Tibial nerve (tissue), 4 donors: ENCODE measurements around the gene RAP1GAP2. TPM values are rescaled to one million over a fixed set of nuclear protein-coding genes. Genes with fewer than 3 reads are reported as not detected.
A peak's percentile ranks its signal among the peaks of the same experiment; 100 is the strongest.

Experiments
- DNase-seq, 2 donors: peaks; one replicate each; pipeline ENCODE4 v3.0.0-alpha.2; 2019; ENCODE audit warnings: low spot score in 2 of 2
- H3K27ac ChIP-seq, 4 donors: fragments of 200-600 bp; sonication (generic) in 3 of 4; one replicate each; pipeline ENCODE4 v1.5.1; 2017 to 2019; ENCODE audit warnings: mild to moderate bottlenecking in 1 of 4
- H3K27me3 ChIP-seq, 2 donors: fragments of 200-600 bp; sonication (generic) in 1 of 2; one replicate each; pipeline versions ENCODE4 v1.5.1 to v1.6.0; 2017 to 2019
- H3K36me3 ChIP-seq, 3 donors: fragments of 200-600 bp; sonication (generic); one replicate each; pipeline ENCODE4 v1.5.1; 2018 to 2019
- H3K4me1 ChIP-seq, 4 donors: fragments of 200-600 bp; sonication (generic) in 3 of 4; one replicate each; pipeline ENCODE4 v1.5.1; 2017 to 2019
- H3K4me3 ChIP-seq, 4 donors: fragments of 200-600 bp; sonication (generic) in 3 of 4; one replicate each; pipeline ENCODE4 v1.5.1; 2017 to 2019; ENCODE audit warnings: mild to moderate bottlenecking in 1 of 4, moderate library complexity in 1 of 4
- H3K9me3 ChIP-seq, 4 donors: fragments of 200-600 bp; sonication (generic) in 3 of 4; one replicate each; pipeline ENCODE4 v1.5.1; 2017 to 2019
- EP300 ChIP-seq, 2 donors: sonication (generic); formaldehyde crosslinking; IDR thresholded peaks; one replicate each; pipeline ENCODE4 v1.6.1; 2017; ENCODE audit warnings: antibody characterized with exemption in 2 of 2, mild to moderate bottlenecking in 1 of 2
- POLR2A ChIP-seq, 2 donors: fragments of 450-650 bp; IDR thresholded peaks; one replicate each; pipeline ENCODE4 v1.6.1; 2017; ENCODE audit warnings: antibody characterized with exemption in 2 of 2, mild to moderate bottlenecking in 2 of 2, moderate library complexity in 2 of 2
- WGBS, 2 donors: methylation state at CpG; one replicate each; pipeline ENCODE4 v1.1.5; 2018; 5-methylcytosine and 5-hydroxymethylcytosine counted together
- total RNA-seq, 4 donors: library from RNA; depleted of rRNA; stranded (reverse); fragments of >200 nt; gene quantifications; one replicate each; pipeline ENCODE4 v1.1.0, GENCODE V29; 2016
- TF ChIP-seq, protein P1 (sequence below), 5 experiments: fragments of 200-600 bp in 3 of 5; fragments of 450-650 bp in 2 of 5; sonication (generic) in 3 of 5; IDR thresholded peaks; one replicate each; pipeline ENCODE4 v1.5.1; 2016 to 2019; ENCODE audit warnings: antibody characterized with exemption in 5 of 5, mild to moderate bottlenecking in 3 of 5, moderate library complexity in 2 of 5

Gene RAP1GAP2
- total RNA-seq, 4 donors from 2014 or later = 5.4 to 18.2 (median 11.9) TPM

DNA sequence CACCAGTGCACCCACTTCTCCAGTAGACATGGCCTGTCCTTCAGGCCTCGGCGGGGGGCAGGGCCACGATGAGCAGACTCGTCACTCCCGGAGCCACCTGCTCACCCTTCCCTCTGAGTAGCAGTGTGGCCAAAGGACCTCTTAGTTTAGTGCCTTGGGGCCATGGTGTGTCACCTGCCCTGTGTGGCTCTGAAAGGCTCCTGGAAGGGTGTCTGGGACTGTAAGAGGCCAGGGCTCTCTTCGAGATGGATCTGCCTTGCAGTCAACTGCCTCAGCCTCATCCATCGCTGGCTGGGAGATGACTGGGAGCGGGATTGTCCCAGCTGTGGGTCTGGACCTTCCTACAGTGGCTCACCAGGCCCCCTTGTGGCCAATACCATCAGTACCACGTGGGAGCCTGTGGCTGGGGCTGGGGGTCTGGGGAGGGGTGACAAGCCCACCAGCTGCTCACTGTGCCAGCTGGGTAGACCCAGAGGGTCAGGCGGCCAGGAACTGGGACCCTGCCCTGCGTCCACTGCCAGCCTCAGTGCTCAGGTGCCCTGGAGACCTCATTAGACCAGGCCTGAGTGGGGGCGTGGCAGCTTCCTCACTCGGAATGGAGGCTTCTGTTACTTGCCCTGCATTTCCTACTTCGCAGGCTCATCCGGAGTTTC, 133.8 kb downstream of the RAP1GAP2 start:
- no peak for DNase-seq
- WGBS, 2 donors = 48 to 60% methylated on average over 8 to 13 of the region's 15 CpGs

DNA sequence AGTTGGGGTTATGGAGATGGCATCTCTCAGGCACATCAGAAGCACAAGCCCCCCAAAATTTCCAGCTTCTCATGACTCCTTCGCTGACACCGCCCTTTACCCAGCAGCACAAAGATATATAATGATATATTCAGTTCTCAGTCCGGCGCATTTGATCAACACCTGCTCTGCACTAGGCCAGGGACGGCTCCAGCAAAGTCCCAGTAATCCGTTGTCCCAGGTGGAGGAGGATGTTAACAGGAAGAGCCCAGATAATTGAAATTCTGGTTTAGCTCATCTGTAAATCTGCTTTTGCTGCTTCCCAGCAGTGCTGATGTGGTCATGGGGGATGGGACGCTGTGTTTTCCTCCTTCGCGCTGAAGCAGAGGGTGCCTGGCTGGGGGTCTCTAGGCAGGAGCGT, 135.6 kb downstream of the RAP1GAP2 start:
- WGBS, 2 donors = 79 to 93% methylated on average over 10 of the region's 10 CpGs
- no peak for DNase-seq
- Histone ChIP-seq H3K4me3 (no peak overlapping the region), H3K36me3 (no peaks in the 10 kb centered on the region), H3K27ac (no peak overlapping the region), H3K4me1 (no peaks in the 10 kb centered on the region), H3K27me3 (no peaks in the 10 kb centered on the region), H3K9me3 (peaks cover 0 to 5% (median 0%) of the 10 kb centered on the region in 4 donors)
- TF ChIP-seq EP300 (IDR thresholded peaks at IDR 0.05) (no peak), POLR2A (IDR thresholded peaks at IDR 0.05) (no peak)
- TF ChIP-seq, protein P1, sequence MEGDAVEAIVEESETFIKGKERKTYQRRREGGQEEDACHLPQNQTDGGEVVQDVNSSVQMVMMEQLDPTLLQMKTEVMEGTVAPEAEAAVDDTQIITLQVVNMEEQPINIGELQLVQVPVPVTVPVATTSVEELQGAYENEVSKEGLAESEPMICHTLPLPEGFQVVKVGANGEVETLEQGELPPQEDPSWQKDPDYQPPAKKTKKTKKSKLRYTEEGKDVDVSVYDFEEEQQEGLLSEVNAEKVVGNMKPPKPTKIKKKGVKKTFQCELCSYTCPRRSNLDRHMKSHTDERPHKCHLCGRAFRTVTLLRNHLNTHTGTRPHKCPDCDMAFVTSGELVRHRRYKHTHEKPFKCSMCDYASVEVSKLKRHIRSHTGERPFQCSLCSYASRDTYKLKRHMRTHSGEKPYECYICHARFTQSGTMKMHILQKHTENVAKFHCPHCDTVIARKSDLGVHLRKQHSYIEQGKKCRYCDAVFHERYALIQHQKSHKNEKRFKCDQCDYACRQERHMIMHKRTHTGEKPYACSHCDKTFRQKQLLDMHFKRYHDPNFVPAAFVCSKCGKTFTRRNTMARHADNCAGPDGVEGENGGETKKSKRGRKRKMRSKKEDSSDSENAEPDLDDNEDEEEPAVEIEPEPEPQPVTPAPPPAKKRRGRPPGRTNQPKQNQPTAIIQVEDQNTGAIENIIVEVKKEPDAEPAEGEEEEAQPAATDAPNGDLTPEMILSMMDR (IDR thresholded peaks at IDR 0.05) = no peak

More for the DNA sequence above, 133.8 kb downstream of the RAP1GAP2 start:
- Histone ChIP-seq H3K9me3 (peaks cover 0 to 5% (median 0%) of the 10 kb centered on the region in 4 donors), H3K27ac (no peak overlapping the region), H3K4me1 (no peaks in the 10 kb centered on the region), H3K27me3 (no peaks in the 10 kb centered on the region), H3K36me3 (no peaks in the 10 kb centered on the region), H3K4me3 (no peak overlapping the region)
- no peak for TF ChIP-seq POLR2A (IDR thresholded peaks at IDR 0.05)
- TF ChIP-seq, protein P1 (IDR thresholded peaks at IDR 0.05) = peak in 3 of 5 experiments; percentile 17 to 47 (median 21)
- TF ChIP-seq EP300 (IDR thresholded peaks at IDR 0.05) = no peak

DNA sequence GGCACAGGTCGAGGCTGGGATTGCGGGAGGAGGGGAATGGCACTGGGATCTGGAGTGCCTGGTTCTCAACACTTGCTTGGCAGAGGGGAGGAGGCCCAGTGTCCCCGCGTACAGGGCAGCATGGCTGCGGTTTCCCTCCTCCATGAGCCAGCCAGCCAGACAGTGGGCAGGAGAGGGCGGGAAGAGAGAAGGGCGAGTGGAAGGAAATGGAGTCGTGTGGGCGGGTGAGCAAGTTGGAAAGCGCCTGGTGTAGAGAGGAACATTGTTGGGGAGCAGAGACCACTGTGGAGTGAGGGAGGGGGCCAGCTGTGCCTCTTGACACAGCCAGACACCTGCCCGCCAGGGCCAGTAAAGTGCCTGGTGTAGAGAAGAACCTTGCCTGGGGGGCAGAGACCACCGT, 136.7 kb downstream of the RAP1GAP2 start:
- no peak overlapping the region for H3K27ac ChIP-seq
- TF ChIP-seq POLR2A (IDR thresholded peaks at IDR 0.05) (no peak), EP300 (IDR thresholded peaks at IDR 0.05) (no peak)
- TF ChIP-seq, protein P1 (IDR thresholded peaks at IDR 0.05) = no peak
- peaks cover 0 to 5% (median 0%) of the 10 kb centered on the region in 4 donors for H3K9me3 ChIP-seq
- H3K27me3 ChIP-seq = no peaks in the 10 kb centered on the region
- DNase-seq = no peak
- no peaks in the 10 kb centered on the region for H3K4me1 ChIP-seq
- H3K36me3 ChIP-seq = no peaks in the 10 kb centered on the region
- WGBS, 2 donors = 44 to 52% methylated on average over 12 of the region's 12 CpGs
- H3K4me3 ChIP-seq = no peak overlapping the region

- H3K4me1 ChIP-seq = no peaks in the 10 kb centered on the region
- H3K36me3 ChIP-seq = no peaks in the 10 kb centered on the region
- H3K27ac ChIP-seq = no peak overlapping the region
- no peak for DNase-seq
- TF ChIP-seq EP300 (IDR thresholded peaks at IDR 0.05) (no peak), POLR2A (IDR thresholded peaks at IDR 0.05) (no peak)
- TF ChIP-seq, protein P1 (IDR thresholded peaks at IDR 0.05) = no peak
- H3K9me3 ChIP-seq = peaks cover 0 to 1% (median 0%) of the 10 kb centered on the region in 4 donors
- 90 to 91% methylated on average over 11 of the region's 11 CpGs for WGBS, 2 donors
- H3K4me3 ChIP-seq = no peak overlapping the region
- no peaks in the 10 kb centered on the region for H3K27me3 ChIP-seq
Observed at GRCh38 chr17:2933606-2934005, 137.4 kb downstream of the RAP1GAP2 start.

- 72 to 80% methylated on average over 21 of the region's 21 CpGs for WGBS, 2 donors
- H3K4me3 ChIP-seq = no peak overlapping the region
- no peak for DNase-seq
Observed at GRCh38 chr17:2935632-2936031, 139.4 kb downstream of the RAP1GAP2 start.

More at GRCh38 chr17:2935632-2936031, 139.4 kb downstream of the RAP1GAP2 start:
- Histone ChIP-seq H3K9me3 (no peaks in the 10 kb centered on the region), H3K27me3 (no peaks in the 10 kb centered on the region), H3K27ac (no peak overlapping the region), H3K36me3 (no peaks in the 10 kb centered on the region), H3K4me1 (peaks cover 0 to 9% (median 0%) of the 10 kb centered on the region in 4 donors)
- TF ChIP-seq, protein P1 (IDR thresholded peaks at IDR 0.05) = no peak
- TF ChIP-seq POLR2A (IDR thresholded peaks at IDR 0.05) (no peak), EP300 (IDR thresholded peaks at IDR 0.05) (no peak)
